Hepatocyte (in vitro differentiated cells): ENCODE measurements around the gene SLC26A1. TPM values are rescaled to one million over a fixed set of nuclear protein-coding genes. Genes with fewer than 3 reads are reported as not detected.

ENCODE experiments used
- DNase-seq: peaks from one replicate; pipeline ENCODE4 v3.0.0-alpha.2; 2016; ENCODE audit warnings: low spot score
- H2AFZ ChIP-seq: fragments of 200-600 bp; sonication (generic); 2 replicates; pipeline ENCODE4 v1.6.0; 2016; ENCODE audit warnings: antibody characterized with exemption, mild to moderate bottlenecking
- H3K27ac ChIP-seq: fragments of 200-600 bp; sonication (generic); 2 replicates; pipeline ENCODE4 v1.5.1; 2016; ENCODE audit warnings: mild to moderate bottlenecking
- H3K27me3 ChIP-seq: fragments of 200-600 bp; sonication (generic); 2 replicates; pipeline ENCODE4 v1.6.1; 2016
- H3K36me3 ChIP-seq: fragments of 200-600 bp; sonication (generic); replicated peaks from 2 replicates; pipeline ENCODE4 v1.5.1; 2016; ENCODE audit warnings: low read depth; ENCODE audit not compliant: insufficient read depth
- H3K4me1 ChIP-seq: fragments of 200-600 bp; sonication (generic); 2 replicates; pipeline ENCODE4 v1.5.1; 2016; ENCODE audit warnings: mild to moderate bottlenecking, moderate library complexity; ENCODE audit not compliant: insufficient read depth
- H3K4me2 ChIP-seq: fragments of 200-600 bp; sonication (generic); 2 replicates; pipeline ENCODE4 v1.6.0; 2016
- H3K4me3 ChIP-seq: fragments of 200-600 bp; sonication (generic); 2 replicates; pipeline ENCODE4 v1.5.1; 2016; ENCODE audit warnings: mild to moderate bottlenecking
- H3K79me2 ChIP-seq: fragments of 200-600 bp; sonication (generic); 2 replicates; pipeline ENCODE4 v1.6.0; 2017; ENCODE audit warnings: mild to moderate bottlenecking
- H3K9me2 ChIP-seq: fragments of 200-600 bp; sonication (generic); replicated peaks from 2 replicates; pipeline ENCODE4 v1.6.0; 2017; ENCODE audit warnings: mild to moderate bottlenecking; ENCODE audit not compliant: insufficient read depth
- H3K9me3 ChIP-seq: fragments of 200-600 bp; sonication (generic); 2 replicates; pipeline ENCODE4 v1.5.1; 2016; ENCODE audit warnings: low read depth, mild to moderate bottlenecking
- H4K20me1 ChIP-seq: fragments of 200-600 bp; sonication (generic); 2 replicates; pipeline ENCODE4 v1.6.0; 2016; ENCODE audit warnings: mild to moderate bottlenecking; ENCODE audit not compliant: insufficient read depth, poor library complexity, severe bottlenecking
- EZH2 ChIP-seq: fragments of 200-600 bp; sonication (generic); IDR thresholded peaks from 2 replicates; pipeline ENCODE4 v1.6.1; 2016; ENCODE audit warnings: antibody characterized with exemption, mild to moderate bottlenecking, borderline replicate concordance
- EZH2phosphoT487 ChIP-seq: fragments of 200-600 bp; sonication (generic); IDR thresholded peaks from one replicate; pipeline ENCODE4 v1.6.1; 2018; ENCODE audit warnings: antibody characterized with exemption, mild to moderate bottlenecking, low read depth, moderate library complexity; ENCODE audit not compliant: unreplicated experiment, severe bottlenecking
- WGBS: methylation state at CpG from one replicate; pipeline ENCODE4 v1.1.6; 2016; ENCODE audit warnings: low lambda C conversion rate; ENCODE audit errors: missing lambda C conversion rate; 5-methylcytosine and 5-hydroxymethylcytosine counted together
- polyA plus RNA-seq: library from polyadenylated mRNA; unstranded; fragments of >200 nt; fragmentation: Nextera tagmentation; extraction: Ambion mirVana; gene quantifications from 2 replicates; pipeline ENCODE4 v1.2.1, GENCODE V29; 2016
- total RNA-seq: library from RNA; depleted of rRNA; stranded (reverse); fragments of >200 nt; gene quantifications from 2 replicates; pipeline ENCODE4 v1.2.3, GENCODE V29; 2014
- TF ChIP-seq, protein P1 (sequence below): fragments of 200-600 bp; sonication (generic); IDR thresholded peaks from 2 replicates; pipeline ENCODE4 v1.5.1; 2016; ENCODE audit warnings: antibody characterized with exemption, mild to moderate bottlenecking; ENCODE audit not compliant: poor library complexity

SLC26A1 gene, protein sequence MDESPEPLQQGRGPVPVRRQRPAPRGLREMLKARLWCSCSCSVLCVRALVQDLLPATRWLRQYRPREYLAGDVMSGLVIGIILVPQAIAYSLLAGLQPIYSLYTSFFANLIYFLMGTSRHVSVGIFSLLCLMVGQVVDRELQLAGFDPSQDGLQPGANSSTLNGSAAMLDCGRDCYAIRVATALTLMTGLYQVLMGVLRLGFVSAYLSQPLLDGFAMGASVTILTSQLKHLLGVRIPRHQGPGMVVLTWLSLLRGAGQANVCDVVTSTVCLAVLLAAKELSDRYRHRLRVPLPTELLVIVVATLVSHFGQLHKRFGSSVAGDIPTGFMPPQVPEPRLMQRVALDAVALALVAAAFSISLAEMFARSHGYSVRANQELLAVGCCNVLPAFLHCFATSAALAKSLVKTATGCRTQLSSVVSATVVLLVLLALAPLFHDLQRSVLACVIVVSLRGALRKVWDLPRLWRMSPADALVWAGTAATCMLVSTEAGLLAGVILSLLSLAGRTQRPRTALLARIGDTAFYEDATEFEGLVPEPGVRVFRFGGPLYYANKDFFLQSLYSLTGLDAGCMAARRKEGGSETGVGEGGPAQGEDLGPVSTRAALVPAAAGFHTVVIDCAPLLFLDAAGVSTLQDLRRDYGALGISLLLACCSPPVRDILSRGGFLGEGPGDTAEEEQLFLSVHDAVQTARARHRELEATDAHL
- total RNA-seq, result 11.9 and 12.6 TPM in 2 replicates
- 9.0 and 9.1 TPM in 2 replicates for polyA plus RNA-seq

DNA sequence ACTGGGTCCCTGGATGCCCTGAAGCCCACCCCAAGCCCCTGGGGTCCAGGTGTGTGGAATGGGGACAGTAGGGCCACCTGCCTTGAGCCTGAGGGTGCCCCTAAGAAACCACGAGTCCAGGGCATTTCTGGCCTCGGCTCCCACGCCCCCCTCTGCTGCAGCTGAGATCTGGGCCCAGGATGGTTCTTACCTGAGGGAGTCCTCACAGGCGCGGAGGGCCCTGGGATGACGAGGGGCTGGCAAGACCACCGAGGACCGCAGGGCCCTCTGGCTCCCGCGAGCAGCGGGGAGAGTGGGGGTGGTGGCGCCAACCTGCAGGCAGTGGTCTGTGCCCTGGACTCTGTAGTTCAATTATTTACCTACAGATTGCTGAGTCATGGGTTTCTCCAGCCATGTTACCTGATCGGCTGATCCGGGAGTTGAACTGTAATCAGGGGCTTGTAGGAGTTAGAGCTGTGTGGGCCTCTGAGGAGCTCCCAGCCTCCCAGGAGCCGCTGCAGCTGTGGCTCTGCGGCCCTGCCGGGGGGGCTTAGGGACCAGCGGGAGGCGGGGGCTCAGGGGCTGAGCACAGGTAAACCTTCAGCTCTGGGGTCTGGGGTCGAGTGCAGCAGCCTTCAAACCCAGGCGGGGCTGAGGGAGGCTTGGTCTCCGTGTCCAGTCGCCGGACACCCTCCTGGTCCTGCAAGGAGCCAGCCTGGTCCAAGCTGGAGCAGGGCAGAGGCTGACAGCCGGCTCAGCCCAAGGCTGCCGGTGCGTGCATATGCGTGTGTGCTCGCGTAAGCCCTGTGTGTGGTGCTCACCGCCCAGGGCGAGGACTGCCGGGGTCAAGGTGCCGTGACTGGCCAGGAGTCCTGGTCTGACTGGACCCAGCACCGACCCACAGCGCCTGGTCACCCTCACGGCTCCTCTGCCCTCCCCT is at the start of gene SLC26A1:
Gene SLC26A1 (minus strand): TSS at position 294 of the 919 bp plus-strand sequence. CDS start 1,701 bp downstream, outside the sequence.
- Histone ChIP-seq H3K4me3 (no peak within 1 kb of the TSS), H3K9me2 (no peaks in the 10 kb centered on the region), H3K79me2 (no peaks in the 10 kb centered on the region), H3K4me1 (peaks cover 38% of the 10 kb centered on the region), H2AFZ (no peak within 1 kb of the TSS), H3K27ac (peak within 1 kb of the TSS; percentile 96), H3K4me2 (peak within 1 kb of the TSS; percentile 66), H3K36me3 (no peaks in the 10 kb centered on the region), H3K9me3 (no peaks in the 10 kb centered on the region), H4K20me1 (no peaks in the 10 kb centered on the region), H3K27me3 (peaks cover 16% of the 10 kb centered on the region)
- DNase-seq, result peak; percentile 85
- 70% methylated on average over 30 of the region's 37 CpGs for WGBS
- TF ChIP-seq EZH2 (no peak), EZH2phosphoT487 (no peak)
- TF ChIP-seq, protein P1, sequence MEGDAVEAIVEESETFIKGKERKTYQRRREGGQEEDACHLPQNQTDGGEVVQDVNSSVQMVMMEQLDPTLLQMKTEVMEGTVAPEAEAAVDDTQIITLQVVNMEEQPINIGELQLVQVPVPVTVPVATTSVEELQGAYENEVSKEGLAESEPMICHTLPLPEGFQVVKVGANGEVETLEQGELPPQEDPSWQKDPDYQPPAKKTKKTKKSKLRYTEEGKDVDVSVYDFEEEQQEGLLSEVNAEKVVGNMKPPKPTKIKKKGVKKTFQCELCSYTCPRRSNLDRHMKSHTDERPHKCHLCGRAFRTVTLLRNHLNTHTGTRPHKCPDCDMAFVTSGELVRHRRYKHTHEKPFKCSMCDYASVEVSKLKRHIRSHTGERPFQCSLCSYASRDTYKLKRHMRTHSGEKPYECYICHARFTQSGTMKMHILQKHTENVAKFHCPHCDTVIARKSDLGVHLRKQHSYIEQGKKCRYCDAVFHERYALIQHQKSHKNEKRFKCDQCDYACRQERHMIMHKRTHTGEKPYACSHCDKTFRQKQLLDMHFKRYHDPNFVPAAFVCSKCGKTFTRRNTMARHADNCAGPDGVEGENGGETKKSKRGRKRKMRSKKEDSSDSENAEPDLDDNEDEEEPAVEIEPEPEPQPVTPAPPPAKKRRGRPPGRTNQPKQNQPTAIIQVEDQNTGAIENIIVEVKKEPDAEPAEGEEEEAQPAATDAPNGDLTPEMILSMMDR, result no peak

DNA sequence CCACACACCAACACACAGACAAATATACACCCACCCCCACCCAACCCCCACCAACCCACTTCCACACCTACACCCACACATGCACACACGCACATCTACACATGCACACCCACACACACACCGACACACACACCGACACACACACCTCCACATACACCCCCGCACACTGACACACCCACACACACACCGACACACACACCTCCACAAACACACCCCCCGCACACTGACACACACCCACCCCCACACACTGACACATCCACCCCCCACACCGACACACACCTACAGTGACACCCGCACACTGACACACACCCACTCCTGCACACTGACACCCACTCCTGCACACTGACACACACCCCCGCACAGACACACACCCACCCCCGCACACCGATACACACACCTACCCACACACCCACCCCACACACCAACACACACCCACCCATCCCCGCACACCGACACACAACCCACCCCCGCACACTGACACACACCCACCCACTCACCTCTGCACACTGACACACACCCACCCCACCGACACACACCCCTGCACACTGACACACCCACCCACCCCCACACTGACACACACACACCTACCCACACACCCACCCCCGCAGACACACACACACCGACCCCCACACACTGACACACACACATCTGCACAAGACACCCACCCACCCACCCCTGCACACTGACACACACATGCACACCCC is 49.3 kb upstream of the SLC26A1 start:
- H3K27me3 ChIP-seq, result no peaks in the 10 kb centered on the region
- DNase-seq, result no peak
- H3K36me3 ChIP-seq, result no peaks in the 10 kb centered on the region
- H3K4me2 ChIP-seq, result no peak overlapping the region
- H3K4me3 ChIP-seq, result no peak overlapping the region
- no peak for TF ChIP-seq EZH2phosphoT487
- TF ChIP-seq, protein P1, result no peak
- TF ChIP-seq EZH2, result no peak
- H3K9me3 ChIP-seq, result no peaks in the 10 kb centered on the region
- H3K27ac ChIP-seq, result no peak overlapping the region
- H4K20me1 ChIP-seq, result no peaks in the 10 kb centered on the region
- no peak overlapping the region for H2AFZ ChIP-seq
- H3K79me2 ChIP-seq, result no peaks in the 10 kb centered on the region
- H3K9me2 ChIP-seq, result no peaks in the 10 kb centered on the region
- no CpG with 5 or more reads among the region's 17 CpGs for WGBS
- peaks cover 42% of the 10 kb centered on the region for H3K4me1 ChIP-seq

DNA sequence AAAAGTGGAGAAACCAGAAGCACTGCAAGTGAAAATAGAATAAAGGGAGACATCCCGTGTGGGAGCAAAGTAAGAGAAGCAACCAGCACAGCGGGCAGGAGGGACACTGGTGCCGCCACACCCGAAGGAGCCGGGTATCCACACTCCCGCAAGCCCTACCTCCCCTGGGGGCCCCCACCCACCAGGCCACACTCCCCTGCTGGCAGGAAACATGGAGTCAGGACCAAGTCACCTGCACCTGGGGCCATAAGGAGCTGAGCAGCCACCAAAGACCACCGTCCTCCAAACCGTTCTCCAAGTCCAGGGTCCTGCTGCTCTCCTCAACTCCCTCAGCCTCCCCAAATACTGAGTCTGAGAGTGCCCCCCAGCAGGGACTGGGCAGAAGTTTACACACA is 48.7 kb upstream of the SLC26A1 start:
- H3K9me2 ChIP-seq, result no peaks in the 10 kb centered on the region
- H3K4me2 ChIP-seq, result peak overlapping the region; percentile 57
- 74% methylated on average over 8 of the region's 8 CpGs for WGBS
- no peak overlapping the region for H3K4me3 ChIP-seq
- H3K27ac ChIP-seq, result peak overlapping the region; percentile 91
- H2AFZ ChIP-seq, result no peak overlapping the region
- H4K20me1 ChIP-seq, result no peaks in the 10 kb centered on the region
- peaks cover 40% of the 10 kb centered on the region for H3K4me1 ChIP-seq
- H3K27me3 ChIP-seq, result no peaks in the 10 kb centered on the region
- no peak for DNase-seq
- no peaks in the 10 kb centered on the region for H3K79me2 ChIP-seq
- TF ChIP-seq EZH2phosphoT487 (no peak), EZH2 (no peak)
- TF ChIP-seq, protein P1, result no peak
- H3K36me3 ChIP-seq, result no peaks in the 10 kb centered on the region
- H3K9me3 ChIP-seq, result no peaks in the 10 kb centered on the region
